ENCODE results near the gene ALOXE3.
A peak's percentile ranks its signal among the peaks of the same experiment; 100 is the strongest.

The ALOXE3 gene

GRCh38 chr17:8117980-8118768 is at the start of gene ALOXE3:
Gene ALOXE3 (minus strand): TSS chr17:8118514. CDS start chr17:8117990, 524 bp downstream.
- DNase-seq, result no peak

- no peak for DNase-seq
Observed at GRCh38 chr17:8167526-8167925, 49.2 kb upstream of the ALOXE3 start.

- no peak for DNase-seq
Observed at GRCh38 chr17:8166731-8167130, 48.4 kb upstream of the ALOXE3 start.

GRCh38 chr17:8164815-8165131 is 46.5 kb upstream of the ALOXE3 start:
- DNase-seq, result no peak

GRCh38 chr17:8163978-8164814 is 45.9 kb upstream of the ALOXE3 start:
- DNase-seq, result peak; percentile 65

- no peak for DNase-seq
Observed at GRCh38 chr17:8162997-8163977, 45.0 kb upstream of the ALOXE3 start.

- peak; percentile 79 for DNase-seq
Observed at GRCh38 chr17:8162233-8162996, 44.1 kb upstream of the ALOXE3 start, which contains the start of gene VAMP2. Gene VAMP2 (minus strand): TSS chr17:8162948. CDS start chr17:8162879, 69 bp downstream.

GRCh38 chr17:8161289-8162232 is 43.2 kb upstream of the ALOXE3 start:
- DNase-seq, result no peak

GRCh38 chr17:8160741-8161221 is 42.5 kb upstream of the ALOXE3 start:
- DNase-seq, result no peak

- no peak for DNase-seq
Observed at GRCh38 chr17:8160224-8160577, 41.9 kb upstream of the ALOXE3 start.

GRCh38 chr17:8159459-8160223 is 41.3 kb upstream of the ALOXE3 start:
- no peak for DNase-seq

GRCh38 chr17:8159032-8159400 is 40.7 kb upstream of the ALOXE3 start:
- no peak for DNase-seq

GRCh38 chr17:8158267-8159031 is 40.1 kb upstream of the ALOXE3 start:
- peak; percentile 75 for DNase-seq

- peak; percentile 100 for DNase-seq
Observed at GRCh38 chr17:8156246-8156992, 38.1 kb upstream of the ALOXE3 start.

- DNase-seq, result no peak
Observed at GRCh38 chr17:8155996-8156245, 37.6 kb upstream of the ALOXE3 start.

- no peak for DNase-seq
Observed at GRCh38 chr17:8155231-8155995, 37.1 kb upstream of the ALOXE3 start.

GRCh38 chr17:8154608-8155155 is 36.4 kb upstream of the ALOXE3 start:
- no peak for DNase-seq
